Measurements from ENCODE around the gene SMARCA5. TPM values are rescaled to one million over a fixed set of nuclear protein-coding genes. Genes with fewer than 3 reads are reported as not detected.

Gene SMARCA5
- total and polyA plus RNA-seq, 7 donors: 9.6 to 46.4 (median 35.3) TPM

- no peak for DNase-seq
- H3K27ac ChIP-seq: no peak overlapping the region
- intact Hi-C loops (cut with DNase I): no loop called here
- no peaks in the 10 kb centered on the region for H3K27me3 ChIP-seq
- no peak overlapping the region for H3K4me3 ChIP-seq
- 92 to 96% methylated on average over 3 of the region's 3 CpGs for WGBS, 2 donors
- TF ChIP-seq POLR2AphosphoS5 (IDR thresholded peaks at IDR 0.05) (no peak), CTCF (IDR thresholded peaks at IDR 0.05) (no peak), POLR2A (IDR thresholded peaks at IDR 0.05) (no peak), EP300 (IDR thresholded peaks at IDR 0.05) (no peak)
- no peaks in the 10 kb centered on the region for H3K9me3 ChIP-seq
- H3K4me1 ChIP-seq: no peaks in the 10 kb centered on the region
- H3K36me3 ChIP-seq: peaks cover 30 to 98% (median 50%) of the 10 kb centered on the region in 4 donors
Observed at GRCh38 chr4:143539670-143540023, 26.1 kb downstream of the SMARCA5 start.

- Histone ChIP-seq H3K27ac (no peak overlapping the region), H3K36me3 (peaks cover 0 to 89% (median 15%) of the 10 kb centered on the region in 4 donors), H3K9me3 (no peaks in the 10 kb centered on the region), H3K4me3 (no peak overlapping the region), H3K27me3 (no peaks in the 10 kb centered on the region), H3K4me1 (peaks cover 0 to 32% (median 10%) of the 10 kb centered on the region in 4 donors)
- intact Hi-C loops (cut with DNase I): no loop called here
- WGBS, 2 donors: 85 to 88% methylated on average over 2 of the region's 2 CpGs
- TF ChIP-seq EP300 (IDR thresholded peaks at IDR 0.05) (no peak), CTCF (IDR thresholded peaks at IDR 0.05) (no peak), POLR2AphosphoS5 (IDR thresholded peaks at IDR 0.05) (no peak), POLR2A (IDR thresholded peaks at IDR 0.05) (no peak)
- no peak for DNase-seq
Observed at GRCh38 chr4:143549928-143550327, 36.4 kb downstream of the SMARCA5 start.

GRCh38 chr4:143554728-143555597, 41.5 kb downstream of the SMARCA5 start:
- Histone ChIP-seq H3K36me3 (peaks cover 0 to 39% (median 0%) of the 10 kb centered on the region in 4 donors), H3K4me3 (no peak overlapping the region), H3K4me1 (peaks cover 0 to 28% (median 16%) of the 10 kb centered on the region in 4 donors), H3K27ac (no peak overlapping the region), H3K27me3 (no peaks in the 10 kb centered on the region), H3K9me3 (no peaks in the 10 kb centered on the region)
- TF ChIP-seq EP300 (IDR thresholded peaks at IDR 0.05): no peak
- no peak for TF ChIP-seq CTCF (IDR thresholded peaks at IDR 0.05)
- TF ChIP-seq POLR2AphosphoS5 (IDR thresholded peaks at IDR 0.05): no peak
- no peak for TF ChIP-seq POLR2A (IDR thresholded peaks at IDR 0.05)
- intact Hi-C loops (cut with DNase I): no loop called here
- DNase-seq: no peak
- 66 to 70% methylated on average over 4 of the region's 4 CpGs for WGBS, 2 donors

GRCh38 chr4:143555676-143556075, 42.2 kb downstream of the SMARCA5 start:
- H3K4me3 ChIP-seq: no peak overlapping the region
- H3K27me3 ChIP-seq: no peaks in the 10 kb centered on the region
- intact Hi-C loops (cut with DNase I): no loop called here
- peaks cover 0 to 21% (median 10%) of the 10 kb centered on the region in 4 donors for H3K4me1 ChIP-seq
- TF ChIP-seq EP300 (IDR thresholded peaks at IDR 0.05) (no peak), POLR2AphosphoS5 (IDR thresholded peaks at IDR 0.05) (no peak), POLR2A (IDR thresholded peaks at IDR 0.05) (no peak), CTCF (IDR thresholded peaks at IDR 0.05) (no peak)
- no peaks in the 10 kb centered on the region for H3K9me3 ChIP-seq
- H3K36me3 ChIP-seq: peaks cover 0 to 32% (median 0%) of the 10 kb centered on the region in 4 donors
- DNase-seq: no peak
- H3K27ac ChIP-seq: no peak overlapping the region
- WGBS, 2 donors: 86 to 90% methylated on average over 5 of the region's 5 CpGs
